MCF 10A (cell line): ENCODE measurements around the gene GGT6. TPM values are rescaled to one million over a fixed set of nuclear protein-coding genes. Genes with fewer than 3 reads are reported as not detected.

ENCODE experiments used
- BruUV-seq: library from RNA; stranded (reverse); fragments of 400-500 nt; replicated peaks from 2 replicates; lab custom pipeline; 2021; lab: Mats Ljungman, UMichigan
- CTCF ChIA-PET: fragments of 300-600 bp; sonication (Branson Sonifier 250); formaldehyde crosslinking; extraction: SDS; loops from one replicate; lab custom pipeline; 2021; ENCODE audit warnings: antibody characterized with exemption, inconsistent platforms; lab: Yijun Ruan, JAX
- POLR2A ChIA-PET: fragments of 300-600, 350-650 bp; sonication (Branson Sonifier 250); formaldehyde crosslinking; extraction: SDS; loops from one replicate; lab custom pipeline; 2020; ENCODE audit warnings: antibody characterized with exemption, inconsistent platforms; lab: Yijun Ruan, JAX
- DNase-seq: peaks from one replicate; pipeline ENCODE4 v3.0.0-alpha.2; 2018; ENCODE audit not compliant: unreplicated experiment
- H3K27ac Mint-ChIP-seq: one replicate; pipeline ENCODE4 v1.8.0; 2022; ENCODE audit warnings: mild to moderate bottlenecking, low read depth, mixed read lengths; ENCODE audit not compliant: unreplicated experiment
- H3K27me3 Mint-ChIP-seq: one replicate; pipeline ENCODE4 v1.8.0; 2022; ENCODE audit warnings: mixed read lengths; ENCODE audit not compliant: insufficient read depth, unreplicated experiment
- H3K36me3 Mint-ChIP-seq: one replicate; pipeline ENCODE4 v1.8.0; 2022; ENCODE audit warnings: mild to moderate bottlenecking, moderate library complexity, mixed read lengths; ENCODE audit not compliant: insufficient read depth, unreplicated experiment
- H3K4me1 Mint-ChIP-seq: one replicate; pipeline ENCODE4 v1.8.0; 2022; ENCODE audit warnings: mixed read lengths; ENCODE audit not compliant: insufficient read depth, unreplicated experiment
- H3K4me3 Mint-ChIP-seq: one replicate; pipeline ENCODE4 v1.8.0; 2022; ENCODE audit warnings: mild to moderate bottlenecking, moderate library complexity, mixed read lengths; ENCODE audit not compliant: unreplicated experiment
- H3K9me3 Mint-ChIP-seq: one replicate; pipeline ENCODE4 v1.8.0; 2022; ENCODE audit warnings: mixed read lengths; ENCODE audit not compliant: unreplicated experiment
- intact Hi-C: fragments of 100-400 bp; cut with micrococcal nuclease; formaldehyde crosslinking; loops from 2 replicates; pipeline ENCODE4 v1.14.1; 2022
- total RNA-seq: library from RNA; stranded (reverse); gene quantifications from 2 replicates; pipeline ENCODE4 v1.2.3, GENCODE V29; 2022
- TF ChIP-seq, protein P1 (sequence below): fragments of 200-600 bp; IDR thresholded peaks from one replicate; pipeline ENCODE4 v1.8.0; 2022; ENCODE audit warnings: antibody characterized with exemption, mild to moderate bottlenecking; ENCODE audit not compliant: unreplicated experiment

GGT6 gene
- total RNA-seq, 1 experiment from 2014 or later = not detected

DNA sequence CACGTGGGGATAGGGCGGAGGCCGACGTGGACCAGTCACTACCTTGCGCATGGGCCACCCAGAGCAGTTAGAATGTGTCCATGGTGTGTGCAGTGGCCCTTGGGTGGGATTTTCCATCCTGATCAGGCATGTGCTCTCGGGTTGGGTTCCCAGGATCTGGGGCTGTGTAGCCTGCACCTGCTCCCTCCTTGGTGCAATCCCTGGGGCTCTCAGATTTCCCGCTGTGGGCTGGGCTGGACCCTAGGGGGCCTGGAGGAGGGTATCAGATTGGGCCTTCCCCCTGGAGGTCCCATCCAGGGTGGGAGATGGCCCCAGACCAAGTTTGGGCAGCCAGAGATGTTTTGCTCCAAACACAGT is 25.2 kb upstream of the GGT6 start:
- no peak for DNase-seq
- ChIA-PET CTCF (no interaction called here), POLR2A (no interaction called here)
- no peaks in the 10 kb centered on the region for H3K4me1 Mint-ChIP-seq
- intact Hi-C loops = no loop called here
- H3K27me3 Mint-ChIP-seq = peaks cover 75% of the 10 kb centered on the region
- BruUV-seq = no TSS peak
- no peaks in the 10 kb centered on the region for H3K9me3 Mint-ChIP-seq
- no peak overlapping the region for H3K27ac Mint-ChIP-seq
- H3K36me3 Mint-ChIP-seq = no peaks in the 10 kb centered on the region
- H3K4me3 Mint-ChIP-seq = no peak overlapping the region
- TF ChIP-seq, protein P1, sequence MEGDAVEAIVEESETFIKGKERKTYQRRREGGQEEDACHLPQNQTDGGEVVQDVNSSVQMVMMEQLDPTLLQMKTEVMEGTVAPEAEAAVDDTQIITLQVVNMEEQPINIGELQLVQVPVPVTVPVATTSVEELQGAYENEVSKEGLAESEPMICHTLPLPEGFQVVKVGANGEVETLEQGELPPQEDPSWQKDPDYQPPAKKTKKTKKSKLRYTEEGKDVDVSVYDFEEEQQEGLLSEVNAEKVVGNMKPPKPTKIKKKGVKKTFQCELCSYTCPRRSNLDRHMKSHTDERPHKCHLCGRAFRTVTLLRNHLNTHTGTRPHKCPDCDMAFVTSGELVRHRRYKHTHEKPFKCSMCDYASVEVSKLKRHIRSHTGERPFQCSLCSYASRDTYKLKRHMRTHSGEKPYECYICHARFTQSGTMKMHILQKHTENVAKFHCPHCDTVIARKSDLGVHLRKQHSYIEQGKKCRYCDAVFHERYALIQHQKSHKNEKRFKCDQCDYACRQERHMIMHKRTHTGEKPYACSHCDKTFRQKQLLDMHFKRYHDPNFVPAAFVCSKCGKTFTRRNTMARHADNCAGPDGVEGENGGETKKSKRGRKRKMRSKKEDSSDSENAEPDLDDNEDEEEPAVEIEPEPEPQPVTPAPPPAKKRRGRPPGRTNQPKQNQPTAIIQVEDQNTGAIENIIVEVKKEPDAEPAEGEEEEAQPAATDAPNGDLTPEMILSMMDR = no peak

DNA sequence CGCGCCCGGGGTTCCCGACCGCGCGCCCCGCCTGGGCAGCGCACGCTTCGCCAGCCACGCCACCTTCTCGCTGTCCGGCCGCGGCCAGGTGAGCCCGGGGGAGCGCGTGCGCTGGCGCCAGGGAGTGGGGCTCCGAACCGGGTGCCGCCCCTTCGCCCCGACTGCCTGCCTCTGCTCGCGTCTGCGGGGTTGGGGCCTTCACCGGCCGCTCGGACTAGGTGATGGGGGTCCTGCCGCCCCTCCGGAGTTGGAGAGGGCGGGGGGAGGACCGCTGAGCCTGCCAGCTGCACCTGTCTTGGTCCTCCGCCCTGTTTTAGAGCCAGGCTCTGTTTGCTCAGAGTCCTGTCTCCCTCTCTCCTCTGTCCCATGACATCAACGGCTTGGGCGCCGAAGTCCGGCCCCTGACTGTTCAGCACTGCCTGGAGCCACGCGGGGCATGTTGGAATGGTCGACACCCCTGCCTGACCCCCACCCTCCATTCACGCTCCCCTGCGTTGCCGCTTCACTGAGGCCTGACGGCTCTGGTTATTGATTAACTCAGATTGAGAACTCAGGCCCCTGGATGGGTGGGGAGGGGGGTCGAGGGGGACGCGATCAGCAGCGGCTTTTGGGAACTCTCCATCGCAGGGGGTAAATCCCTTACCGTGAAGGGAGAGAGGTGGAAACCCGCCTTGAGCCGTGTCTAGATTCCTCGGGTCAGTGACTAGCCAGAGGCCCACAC is 24.7 kb upstream of the GGT6 start:
- ChIA-PET CTCF (no interaction called here), POLR2A (no interaction called here)
- no peak for DNase-seq
- no peak overlapping the region for H3K27ac Mint-ChIP-seq
- H3K27me3 Mint-ChIP-seq = peaks cover 69% of the 10 kb centered on the region
- no peaks in the 10 kb centered on the region for H3K36me3 Mint-ChIP-seq
- H3K9me3 Mint-ChIP-seq = no peaks in the 10 kb centered on the region
- H3K4me3 Mint-ChIP-seq = no peak overlapping the region
- intact Hi-C loops = no loop called here
- BruUV-seq = no TSS peak
- TF ChIP-seq, protein P1 = no peak
- H3K4me1 Mint-ChIP-seq = peaks cover under 1% of the 10 kb centered on the region

DNA sequence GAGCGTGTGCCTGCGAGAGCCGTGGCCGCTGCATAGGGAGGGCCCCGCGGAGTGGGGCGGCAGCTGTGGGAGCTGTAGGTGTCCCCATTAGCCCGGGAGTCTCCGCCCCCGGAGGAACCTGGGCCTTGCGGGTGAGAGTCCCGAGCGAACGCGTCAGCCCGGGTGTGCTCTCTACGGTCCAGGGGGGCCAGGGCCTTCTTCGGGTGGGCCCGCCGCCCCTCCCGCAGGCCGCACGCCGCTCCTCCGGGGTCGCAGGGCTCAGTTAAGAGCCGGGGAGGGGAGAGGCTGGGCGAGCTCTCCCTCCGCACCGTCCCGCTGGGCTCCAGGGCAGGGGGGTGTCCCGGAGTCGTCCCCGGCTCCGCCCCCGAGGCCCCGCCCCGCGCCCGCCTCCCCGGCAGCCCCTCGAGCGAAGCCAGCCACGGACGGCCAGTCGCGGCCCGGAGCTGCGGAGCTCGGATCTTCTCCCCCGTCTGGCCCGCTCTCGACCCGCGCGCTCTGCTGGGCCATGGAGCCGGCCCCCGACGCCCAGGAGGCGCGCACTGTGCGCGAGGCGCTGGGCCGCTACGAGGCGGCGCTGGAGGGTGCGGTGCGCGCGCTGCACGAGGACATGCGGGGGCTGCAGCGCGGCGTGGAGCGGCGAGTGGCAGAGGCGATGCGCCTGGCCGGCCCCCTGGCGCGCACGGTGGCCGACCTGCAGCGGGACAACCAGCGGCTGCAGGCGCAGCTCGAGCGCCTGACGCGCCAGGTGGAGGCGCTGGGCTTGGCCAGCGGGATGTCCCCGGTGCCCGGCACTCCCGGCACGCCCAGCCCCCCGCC is 23.9 kb upstream of the GGT6 start, which contains the start of gene SMTNL2:
TSS of gene SMTNL2 (plus strand) at position 429 of the 816 bp plus-strand sequence. CDS start at position 506, 77 bp downstream.
- no peak within 1 kb of the TSS for H3K4me3 Mint-ChIP-seq
- no peak for DNase-seq
- intact Hi-C loops = no loop called here
- ChIA-PET CTCF (interaction anchor here (0.5 kb wide), 1 partner anchor 193 kb away, joined by 3 read pairs; no protein-coding TSS in a partner anchor), POLR2A (interaction anchor here (0.6 kb wide), 1 partner anchor 13 kb away, joined by 3 read pairs; no protein-coding TSS in a partner anchor)
- no peak within 1 kb of the TSS for H3K27ac Mint-ChIP-seq
- peaks cover 62% of the 10 kb centered on the region for H3K27me3 Mint-ChIP-seq
- TF ChIP-seq, protein P1 = no peak
- no peaks in the 10 kb centered on the region for H3K36me3 Mint-ChIP-seq
- no TSS peak for BruUV-seq
- H3K9me3 Mint-ChIP-seq = no peaks in the 10 kb centered on the region
- H3K4me1 Mint-ChIP-seq = peaks cover 7% of the 10 kb centered on the region

DNA sequence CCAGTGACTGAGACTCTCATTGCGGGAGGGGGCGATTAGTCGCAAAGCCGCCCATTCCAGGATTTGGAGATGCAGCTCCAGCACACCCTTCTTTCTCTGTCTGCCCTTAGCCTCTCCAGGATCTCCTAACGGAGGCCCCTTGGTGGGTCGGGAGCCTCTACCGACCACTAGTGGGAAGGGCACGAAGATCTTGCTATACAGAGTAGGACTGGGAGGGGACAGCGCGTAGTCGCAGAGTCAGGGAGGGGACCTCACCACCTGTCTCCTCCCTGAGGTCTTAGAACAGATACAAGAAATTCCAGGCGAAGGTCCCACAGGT is 23.4 kb upstream of the GGT6 start:
- H3K27me3 Mint-ChIP-seq = peaks cover 60% of the 10 kb centered on the region
- no peak overlapping the region for H3K27ac Mint-ChIP-seq
- CTCF ChIA-PET = interaction anchor here (0.5 kb wide), 1 partner anchor 192 kb away, joined by 3 read pairs; no protein-coding TSS in a partner anchor
- H3K4me1 Mint-ChIP-seq = peaks cover 7% of the 10 kb centered on the region
- DNase-seq = no peak
- intact Hi-C loops = no loop called here
- BruUV-seq = no TSS peak
- H3K9me3 Mint-ChIP-seq = no peaks in the 10 kb centered on the region
- no peak overlapping the region for H3K4me3 Mint-ChIP-seq
- POLR2A ChIA-PET = interaction anchor here (0.6 kb wide), 1 partner anchor 12 kb away, joined by 3 read pairs; no protein-coding TSS in a partner anchor
- no peaks in the 10 kb centered on the region for H3K36me3 Mint-ChIP-seq
- TF ChIP-seq, protein P1 = no peak
